CD4-positive, alpha-beta T cell treated with Interleukin-17A for 1 hour (primary cell): ENCODE data around the gene SLC6A20.

Source experiments
- DNase-seq: peaks from one replicate; pipeline ENCODE4 v3.0.0-alpha.2; 2020

Gene SLC6A20

GRCh38 chr3:45799586-45799985 is 3.2 kb upstream of the SLC6A20 start:
- no peak for DNase-seq

- DNase-seq: no peak
Measured at GRCh38 chr3:45798034-45798433, 1.7 kb upstream of the SLC6A20 start.

GRCh38 chr3:45796902-45797637 is 734 bp upstream of the SLC6A20 start:
- no peak for DNase-seq

GRCh38 chr3:45795509-45795881 is 841 bp downstream of the SLC6A20 start:
- DNase-seq: no peak

GRCh38 chr3:45794660-45795059 is 1.7 kb downstream of the SLC6A20 start:
- DNase-seq: no peak

GRCh38 chr3:45794177-45794560 is 2.2 kb downstream of the SLC6A20 start:
- no peak for DNase-seq

GRCh38 chr3:45793482-45794176 is 2.7 kb downstream of the SLC6A20 start:
- no peak for DNase-seq

GRCh38 chr3:45792516-45793172 is 3.7 kb downstream of the SLC6A20 start:
- DNase-seq: no peak

GRCh38 chr3:45792036-45792435 is 4.3 kb downstream of the SLC6A20 start:
- DNase-seq: no peak

- no peak for DNase-seq
Measured at GRCh38 chr3:45790596-45790995, 5.7 kb downstream of the SLC6A20 start.

GRCh38 chr3:45789235-45789812 is 7.0 kb downstream of the SLC6A20 start:
- no peak for DNase-seq

GRCh38 chr3:45787551-45787950 is 8.8 kb downstream of the SLC6A20 start:
- no peak for DNase-seq

GRCh38 chr3:45786801-45787495 is 9.4 kb downstream of the SLC6A20 start:
- no peak for DNase-seq

- no peak for DNase-seq
Measured at GRCh38 chr3:45785605-45786150, 10.7 kb downstream of the SLC6A20 start.

- no peak for DNase-seq
Measured at GRCh38 chr3:45783667-45784066, 12.7 kb downstream of the SLC6A20 start.

GRCh38 chr3:45782381-45782780 is 14.0 kb downstream of the SLC6A20 start:
- no peak for DNase-seq

GRCh38 chr3:45781841-45782240 is 14.5 kb downstream of the SLC6A20 start:
- no peak for DNase-seq

- no peak for DNase-seq
Measured at GRCh38 chr3:45781271-45781670, 15.1 kb downstream of the SLC6A20 start.

- DNase-seq: no peak
Measured at GRCh38 chr3:45779746-45780735, 16.3 kb downstream of the SLC6A20 start.

- DNase-seq: no peak
Measured at GRCh38 chr3:45778761-45779201, 17.6 kb downstream of the SLC6A20 start.

GRCh38 chr3:45777746-45778386 is 18.5 kb downstream of the SLC6A20 start:
- no peak for DNase-seq
